Jurkat, Clone E6-1 (cell line): ENCODE results near the gene RHOBTB3.
"Not testable (repeated sequence)": the region's sequence is repeated elsewhere in the genome, so short reads cannot be mapped to it uniquely, and the experiment has no call there.

Experiments
- DNase-seq: peaks from one replicate; pipeline ENCODE4 v3.0.0-alpha.2; 2011; ENCODE audit warnings: low read depth, low spot score
- H3K4me3 ChIP-seq: 2 replicates; pipeline ENCODE4 v1.5.1; 2011; ENCODE audit warnings: mild to moderate bottlenecking, low read length, control low read depth, moderate library complexity

The RHOBTB3 gene

DNA sequence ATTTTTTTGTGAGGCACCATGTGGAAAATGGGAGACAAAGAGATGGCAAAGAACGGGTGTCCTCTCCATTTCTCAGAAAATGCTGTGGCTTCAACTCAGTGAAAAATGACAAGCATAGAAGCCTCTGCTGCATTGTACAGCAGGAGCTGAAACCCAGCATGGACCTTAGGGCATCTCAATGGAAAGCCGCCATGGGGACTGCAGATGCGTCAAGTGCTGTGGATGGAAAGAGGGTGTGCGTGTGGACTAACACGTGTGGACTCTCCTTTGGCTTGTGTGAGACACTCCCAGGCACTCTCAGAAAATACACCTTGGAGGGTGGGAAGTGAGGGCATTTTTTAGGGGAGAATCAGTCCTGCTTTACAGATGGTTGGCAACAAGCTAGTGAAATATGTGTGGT lies 93.6 kb downstream of the RHOBTB3 start:
- no peak for DNase-seq
- peak overlapping the region; percentile 67 for H3K4me3 ChIP-seq

DNA sequence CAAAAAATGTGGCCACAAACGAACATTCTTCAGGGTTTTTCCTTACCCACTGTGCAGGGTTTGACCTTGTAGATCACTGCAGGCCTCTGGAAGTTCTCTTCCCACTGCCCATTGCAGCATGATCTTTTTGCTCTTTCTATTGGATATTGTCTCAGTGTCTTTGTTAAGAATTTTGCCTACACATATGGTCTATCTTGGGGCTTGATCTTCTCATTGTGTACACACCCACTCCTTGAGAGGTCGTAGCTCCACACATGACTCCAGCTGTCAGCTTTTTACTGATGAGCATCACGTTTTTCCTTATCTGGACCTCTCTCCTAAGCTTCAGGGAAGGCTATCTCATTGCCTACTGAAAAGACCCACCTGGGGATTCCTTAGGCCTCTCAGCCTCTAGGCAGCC lies 94.4 kb downstream of the RHOBTB3 start:
- H3K4me3 ChIP-seq, result no peak overlapping the region
- no peak for DNase-seq

DNA sequence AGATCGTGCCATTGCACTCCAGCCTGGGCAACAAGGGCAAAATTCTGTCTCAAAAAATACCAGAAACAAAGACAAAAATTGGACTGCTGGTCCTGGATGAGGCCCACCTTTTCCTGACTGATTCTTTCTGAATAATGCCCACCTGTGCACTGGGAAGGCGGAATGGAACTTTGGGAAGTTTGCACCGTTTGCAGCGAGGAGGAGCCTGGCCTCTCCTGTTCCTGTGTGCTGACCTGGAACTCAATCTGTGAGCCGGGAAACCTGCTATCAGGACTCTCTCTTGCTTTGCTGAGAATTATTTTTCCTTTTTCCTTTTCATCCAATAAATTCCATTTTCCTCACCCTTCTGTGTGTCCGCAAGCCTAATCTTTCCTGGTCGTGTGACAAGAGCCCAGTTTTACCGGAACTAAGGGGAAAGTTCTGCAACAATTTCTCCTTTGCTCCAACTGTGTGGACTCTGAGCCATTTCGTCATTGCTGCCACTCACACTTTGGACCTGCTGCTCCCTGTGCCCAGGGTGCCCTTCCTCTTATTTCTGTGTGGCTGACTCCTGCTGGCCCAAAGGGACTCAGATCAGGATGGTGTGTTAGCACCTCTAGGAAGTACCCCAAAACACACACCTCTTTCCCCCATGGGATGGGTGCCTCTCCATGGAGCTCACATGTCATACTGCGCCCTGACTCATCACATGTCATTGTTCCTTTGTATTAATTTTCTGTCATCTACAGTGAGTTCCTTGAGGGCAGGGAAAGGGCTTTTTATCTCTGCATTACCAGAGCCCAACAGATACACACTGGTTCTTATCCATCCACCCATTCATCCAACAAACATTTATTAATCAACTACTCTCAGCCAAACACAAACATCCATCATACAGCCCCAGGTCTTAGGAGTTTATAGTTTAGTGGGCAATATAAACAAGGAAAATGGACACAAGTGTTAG lies 96.1 kb downstream of the RHOBTB3 start:
- no peak for DNase-seq

DNA sequence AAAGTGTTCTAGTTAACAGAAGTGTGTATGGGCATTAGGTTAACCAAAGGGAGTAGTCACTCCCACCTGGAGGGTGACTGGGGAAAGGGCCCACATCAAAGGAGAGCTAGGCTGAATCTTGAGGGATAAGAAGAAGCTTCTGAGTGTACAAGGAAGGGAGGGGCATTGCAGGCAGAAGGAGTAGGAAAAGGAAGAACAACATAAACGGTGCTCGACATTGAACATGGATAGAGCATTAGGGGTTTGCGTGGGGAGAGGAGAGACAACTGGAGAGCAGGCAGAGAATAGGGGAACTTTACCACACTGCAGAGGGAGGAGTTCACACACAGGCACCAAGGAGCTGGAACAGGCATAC lies 96.7 kb downstream of the RHOBTB3 start:
- H3K4me3 ChIP-seq, result no peak overlapping the region
- no peak for DNase-seq

More for the DNA sequence above, 96.1 kb downstream of the RHOBTB3 start:
- no peak overlapping the region for H3K4me3 ChIP-seq

DNA sequence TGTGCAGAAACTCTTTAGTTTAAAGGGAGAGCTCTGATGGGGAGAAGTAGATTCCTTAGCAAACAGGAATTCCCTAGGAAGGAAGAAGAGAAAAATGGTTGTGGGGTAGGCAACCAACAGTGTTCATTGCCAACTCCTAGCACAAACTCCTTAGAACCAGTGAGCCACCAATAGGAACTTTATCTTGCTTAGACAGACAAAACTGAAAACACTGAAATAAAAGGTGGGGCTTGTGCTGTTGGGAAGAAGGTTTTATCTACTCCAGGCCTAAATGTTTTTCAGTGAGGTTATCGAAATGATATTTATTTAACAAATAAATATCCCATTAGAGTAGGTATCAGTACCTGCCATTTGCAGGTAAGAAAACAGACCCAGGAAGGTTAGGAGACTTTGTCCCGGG lies 99.1 kb downstream of the RHOBTB3 start:
- DNase-seq, result no peak
- H3K4me3 ChIP-seq, result no peak overlapping the region

DNA sequence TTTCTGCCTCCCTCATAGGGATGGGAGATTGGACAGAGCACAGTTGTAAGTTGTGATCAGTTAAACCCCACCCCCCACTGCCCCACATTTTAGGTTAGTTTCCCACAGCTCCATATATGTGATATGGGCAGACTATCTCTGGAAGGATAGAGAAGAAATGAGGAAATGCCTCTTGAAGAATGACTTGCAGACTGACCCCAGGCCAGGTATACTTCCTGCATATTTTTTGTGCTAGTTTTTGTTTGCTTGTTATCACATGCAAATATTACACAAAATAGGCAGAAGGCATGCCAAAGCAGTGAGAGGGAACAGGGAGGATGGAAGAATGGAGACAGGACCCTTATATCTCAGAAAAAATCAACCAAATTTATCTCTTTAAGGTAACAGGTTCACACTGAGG lies 101.5 kb downstream of the RHOBTB3 start:
- no peak overlapping the region for H3K4me3 ChIP-seq
- no peak for DNase-seq

DNA sequence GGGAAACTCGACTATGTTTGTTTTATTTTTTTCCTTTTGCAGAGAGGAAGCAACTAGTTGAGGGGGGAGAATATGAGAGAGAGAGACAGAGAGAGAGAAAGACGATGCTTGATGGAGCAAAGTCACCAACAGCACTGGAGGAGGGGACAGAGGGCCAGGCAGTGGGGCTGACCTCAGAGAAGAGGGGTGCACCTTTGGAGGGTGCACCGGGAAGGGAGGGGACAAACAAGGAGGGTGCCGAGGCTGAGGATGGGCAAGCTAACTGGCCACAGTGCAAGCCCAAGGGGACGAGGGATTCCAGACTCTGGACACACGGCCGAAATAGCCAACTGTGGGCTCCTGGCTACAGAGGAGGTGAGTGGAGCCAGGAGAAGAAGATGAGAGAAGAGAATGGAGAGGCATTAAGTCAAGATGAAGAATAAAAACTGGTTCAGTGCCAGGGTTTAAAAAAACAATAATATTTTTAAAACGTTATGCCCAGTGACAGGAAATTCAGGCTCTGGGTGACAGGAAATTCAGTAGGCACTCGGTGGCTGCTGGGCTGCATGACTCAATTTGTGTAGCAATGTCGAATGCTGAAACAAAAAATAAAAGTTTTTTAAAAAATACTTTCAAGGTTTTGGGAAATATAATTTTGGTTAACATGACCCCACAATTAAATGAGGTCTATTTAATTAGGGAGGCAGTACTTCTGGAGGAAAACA lies 104.7 kb downstream of the RHOBTB3 start:
- H3K4me3 ChIP-seq, result no peak overlapping the region
- DNase-seq, result no peak

DNA sequence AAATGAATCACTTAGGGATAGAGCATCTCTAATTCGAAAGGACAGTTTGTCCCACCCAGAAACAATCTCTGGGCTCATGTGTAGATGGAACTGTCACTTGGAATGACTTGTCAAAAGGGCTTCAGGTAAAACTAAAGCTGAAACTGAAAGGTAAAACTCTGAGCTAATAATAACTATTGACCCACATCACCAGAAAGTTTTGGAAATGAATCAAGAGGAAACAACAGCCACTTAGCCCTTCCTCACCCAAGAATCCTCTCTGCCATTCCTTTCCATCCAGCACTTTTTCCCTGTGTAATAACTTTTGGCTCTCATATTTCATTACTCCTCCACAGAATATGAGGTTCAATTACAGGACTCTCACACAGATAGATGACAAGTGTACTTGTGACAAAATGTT lies 105.4 kb downstream of the RHOBTB3 start:
- no peak overlapping the region for H3K4me3 ChIP-seq
- DNase-seq, result no peak

DNA sequence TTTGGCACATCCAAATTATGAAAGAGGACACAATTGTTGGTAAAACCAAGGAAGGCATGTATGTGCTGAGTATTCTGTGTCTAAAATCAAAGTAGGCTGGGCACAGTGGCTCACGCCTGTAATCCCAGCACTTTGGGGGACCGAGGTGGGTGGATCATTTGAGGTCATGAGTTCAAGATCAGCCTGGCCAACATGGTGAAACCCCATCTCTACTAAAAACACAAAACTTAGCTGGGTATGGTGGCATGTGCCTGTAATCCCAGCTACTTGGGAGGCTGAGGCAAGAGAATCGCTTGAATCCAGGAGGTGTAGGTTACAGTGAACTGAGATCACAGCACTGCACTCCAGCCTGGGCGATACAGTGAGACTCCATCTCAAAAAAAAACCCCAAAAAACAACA lies 105.8 kb downstream of the RHOBTB3 start:
- DNase-seq, H3K4me3 ChIP-seq: not testable (repeated sequence)

DNA sequence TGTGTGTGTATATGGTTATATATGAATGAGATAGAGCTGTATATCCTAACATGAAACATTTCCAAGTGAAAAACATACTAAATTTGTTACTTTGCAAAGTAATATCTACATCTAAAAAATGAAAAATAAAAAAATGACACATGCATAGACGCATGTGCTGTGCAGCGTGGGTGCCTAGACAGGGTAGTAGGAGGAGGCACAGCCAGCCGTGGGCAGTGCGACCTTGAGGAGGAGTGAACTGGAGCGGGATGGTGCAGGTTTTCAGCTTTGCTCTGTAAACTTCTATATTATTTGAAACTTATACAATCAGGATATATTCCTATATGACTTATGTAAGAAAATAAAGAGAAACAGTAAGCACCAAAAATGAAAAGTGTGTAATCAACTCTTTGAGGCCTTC lies 106.4 kb downstream of the RHOBTB3 start:
- no peak overlapping the region for H3K4me3 ChIP-seq
- DNase-seq, result no peak

DNA sequence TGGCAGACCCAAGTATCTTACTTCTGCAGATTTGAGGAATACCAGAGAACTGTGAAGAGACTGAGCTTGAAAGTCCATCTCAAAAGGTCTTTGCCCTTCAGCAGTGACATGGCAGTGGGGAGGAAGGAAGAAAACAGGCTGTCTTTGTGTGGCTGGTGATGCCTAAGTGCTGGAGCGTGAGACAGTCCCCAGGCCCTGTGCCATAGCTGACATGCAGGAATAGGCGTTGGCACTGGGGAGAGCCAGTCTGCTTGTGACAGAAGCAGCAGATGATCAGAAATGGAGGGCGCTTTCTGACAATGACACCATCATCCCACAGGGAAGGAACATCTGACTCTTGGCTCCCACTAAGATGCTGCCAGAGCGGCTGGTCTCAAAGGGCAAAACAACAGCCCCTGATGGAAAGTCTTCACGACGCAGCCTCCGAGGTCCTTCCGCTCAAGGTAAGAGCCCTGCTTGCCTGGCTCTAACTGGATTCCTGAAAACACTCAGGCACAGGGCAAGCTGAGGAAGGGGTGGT lies 106.9 kb downstream of the RHOBTB3 start:
- H3K4me3 ChIP-seq, result no peak overlapping the region
- no peak for DNase-seq

DNA sequence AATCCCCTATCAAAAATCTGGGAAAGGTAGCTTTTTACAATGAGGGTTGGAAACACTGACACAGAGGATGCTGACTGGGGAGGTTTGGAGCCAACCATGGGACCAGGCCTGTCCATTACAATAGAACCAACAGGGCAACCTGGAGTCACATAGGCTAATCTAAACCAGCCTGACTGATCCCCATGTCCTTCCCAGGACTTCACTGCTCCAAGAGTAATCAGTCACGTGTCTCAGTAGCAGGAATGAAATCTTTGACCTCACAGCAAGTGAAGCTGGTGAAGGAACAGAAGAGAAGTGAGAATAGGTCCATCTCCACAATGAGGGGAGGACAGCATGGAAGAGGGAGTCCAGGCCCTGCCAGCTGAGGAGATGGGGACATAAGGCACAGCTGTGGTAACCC lies 107.4 kb downstream of the RHOBTB3 start:
- DNase-seq, result no peak
- H3K4me3 ChIP-seq, result no peak overlapping the region

DNA sequence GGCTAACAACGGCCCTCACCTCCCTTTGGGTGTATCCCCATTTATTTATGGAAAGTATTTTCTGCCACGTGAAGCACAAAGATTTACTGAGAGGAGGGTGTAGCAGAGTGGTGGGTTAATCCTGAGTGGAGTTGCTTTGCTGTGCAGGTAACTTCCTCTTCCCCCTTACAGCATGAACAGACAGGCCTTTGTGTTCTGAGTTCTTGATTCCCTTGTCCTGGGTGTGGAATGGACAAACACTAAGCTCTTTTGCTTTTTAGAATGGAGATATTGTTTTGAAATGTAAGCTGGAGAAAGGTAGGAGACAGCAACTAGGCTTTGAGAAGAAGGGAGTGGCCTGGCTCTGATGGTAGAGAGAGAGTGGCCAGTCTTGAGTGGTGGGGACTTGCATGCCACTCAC lies 108.5 kb downstream of the RHOBTB3 start:
- H3K4me3 ChIP-seq, result no peak overlapping the region
- no peak for DNase-seq

DNA sequence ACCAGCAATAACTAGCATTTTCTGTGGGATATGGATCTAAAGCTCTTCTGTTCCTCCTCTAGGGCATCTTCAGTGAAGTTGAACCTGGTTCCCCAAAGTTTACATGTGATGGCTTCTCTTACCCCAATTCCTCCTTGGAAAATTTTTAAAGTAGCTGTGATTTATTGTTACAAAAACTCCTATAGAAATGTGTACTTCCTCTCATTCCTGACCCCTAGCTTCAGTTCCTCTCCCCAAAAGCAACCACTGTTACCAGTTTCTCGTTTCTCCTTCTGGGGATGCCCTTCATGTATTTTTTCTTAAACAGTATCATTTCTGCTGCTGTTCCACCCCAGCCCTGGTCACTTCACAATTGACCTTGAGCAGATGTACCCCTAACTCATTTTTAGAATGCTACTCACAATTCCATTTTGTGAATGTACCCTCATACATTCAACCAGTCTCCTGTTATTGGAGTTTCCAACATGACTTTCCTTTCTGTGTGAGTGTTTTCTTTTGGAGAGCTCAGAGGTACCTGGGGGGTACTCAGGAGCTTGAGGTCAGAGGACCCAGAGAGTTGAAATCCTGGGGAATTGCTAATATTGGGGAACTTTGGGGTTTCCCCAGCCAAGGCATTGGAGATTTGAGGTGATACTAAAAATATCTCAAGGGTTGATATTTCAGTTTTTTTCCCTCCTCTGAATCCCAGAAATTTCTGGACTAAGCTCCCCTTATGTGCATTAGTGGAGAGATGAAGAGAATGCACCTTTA lies 110.0 kb downstream of the RHOBTB3 start:
- no peak for DNase-seq

DNA sequence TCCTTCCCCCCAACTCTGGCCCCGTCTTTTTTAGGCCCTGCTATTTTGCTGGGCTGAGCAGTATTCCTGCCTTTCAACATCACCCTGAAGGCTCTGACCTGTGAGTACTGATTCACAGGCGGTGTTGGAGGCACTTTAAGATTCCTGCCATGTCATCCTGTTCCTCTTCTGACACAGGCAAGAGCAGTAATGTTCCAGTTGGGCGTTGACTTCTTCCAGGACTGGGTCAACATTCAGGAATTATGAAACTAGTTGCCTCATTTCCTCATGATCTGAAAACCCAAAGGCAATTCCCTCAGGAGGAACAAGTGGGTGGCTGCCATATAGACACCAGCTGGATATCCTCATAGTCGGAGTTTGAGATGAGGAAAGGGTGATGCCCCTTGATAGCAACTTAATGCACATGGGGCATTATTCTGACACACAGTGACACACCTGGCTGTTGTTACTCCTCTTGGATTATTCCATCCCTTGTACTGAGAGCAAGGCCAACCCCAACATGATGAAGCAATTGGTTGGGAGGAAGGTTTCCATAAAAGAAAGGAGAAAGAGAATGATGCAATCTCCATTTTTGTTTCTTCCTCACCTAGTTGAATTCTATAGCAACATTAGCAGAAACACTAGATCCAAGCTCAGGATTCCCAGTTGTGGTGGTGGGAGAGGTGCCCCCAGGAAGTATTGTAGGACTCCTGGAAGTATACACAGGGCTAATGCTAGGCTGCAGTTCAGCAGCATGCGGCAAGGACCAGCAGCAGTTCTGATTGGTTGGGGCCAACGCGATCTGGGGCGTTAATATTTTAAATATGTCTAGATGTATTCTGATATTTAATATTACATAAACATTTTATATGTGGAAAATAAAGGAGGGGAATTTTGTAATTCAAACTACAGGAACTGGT lies 111.0 kb downstream of the RHOBTB3 start:
- H3K4me3 ChIP-seq, result no peak overlapping the region
- no peak for DNase-seq

More for the DNA sequence above, 110.0 kb downstream of the RHOBTB3 start:
- H3K4me3 ChIP-seq, result no peak overlapping the region

DNA sequence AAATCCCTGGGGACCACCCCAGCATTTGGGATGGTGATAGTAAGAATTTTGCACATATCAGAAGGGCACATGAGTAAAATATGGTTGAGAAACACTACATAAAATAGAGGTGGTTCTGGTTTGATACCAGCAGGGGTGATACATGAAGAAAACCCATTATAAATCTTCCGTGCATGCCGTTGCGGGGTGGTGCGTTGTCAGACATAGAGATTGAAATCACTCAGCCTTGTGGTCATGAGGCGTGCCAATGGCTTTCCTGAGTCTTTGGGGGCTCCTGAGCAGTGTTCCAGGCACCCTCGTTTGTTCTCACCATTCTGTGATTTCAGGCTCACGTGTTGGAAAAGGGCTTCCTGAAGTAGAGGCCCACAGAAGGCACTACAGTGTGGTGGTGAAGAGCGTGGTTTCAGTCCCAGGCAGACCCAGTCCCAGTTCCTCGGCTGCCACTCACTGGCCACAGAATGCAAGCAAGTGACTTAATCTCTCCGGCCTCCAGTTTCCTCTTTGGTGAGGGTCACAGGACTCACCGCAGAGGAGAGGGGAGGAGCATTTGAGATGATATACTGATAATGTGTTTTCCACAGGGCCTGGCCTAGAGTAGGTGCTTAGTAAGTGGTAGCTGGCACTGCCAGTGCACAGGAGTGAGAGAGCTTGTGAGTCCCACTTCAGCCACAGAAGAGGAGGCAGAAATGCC lies 111.9 kb downstream of the RHOBTB3 start:
- DNase-seq, result peak; percentile 69

DNA sequence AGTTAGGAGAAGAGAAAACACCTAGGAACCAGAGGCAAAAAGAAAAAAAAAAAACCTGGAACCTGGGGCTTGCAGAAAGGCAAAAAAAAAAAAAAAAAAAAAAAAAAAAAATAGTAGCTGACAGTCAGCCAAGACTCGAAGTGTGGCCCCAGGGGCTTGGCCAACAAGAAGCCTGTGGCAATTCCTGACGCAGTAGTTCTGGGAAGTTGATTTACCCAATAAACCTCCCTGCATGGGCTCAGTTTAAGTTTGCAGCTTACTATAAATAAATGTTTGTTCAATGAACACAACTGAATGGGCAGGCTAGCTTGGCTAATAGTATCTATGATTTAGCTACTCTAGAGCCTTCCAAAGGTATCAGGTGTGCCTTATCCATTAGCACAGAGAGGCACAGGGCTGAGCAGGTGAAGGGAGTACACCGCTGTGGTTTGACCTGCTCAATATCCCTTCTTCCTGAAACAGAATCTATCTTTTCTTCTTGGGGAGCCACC lies 112.6 kb downstream of the RHOBTB3 start:
- DNase-seq, result no peak
- H3K4me3 ChIP-seq, result no peak overlapping the region

More for the DNA sequence above, 111.9 kb downstream of the RHOBTB3 start:
- H3K4me3 ChIP-seq, result no peak overlapping the region

DNA sequence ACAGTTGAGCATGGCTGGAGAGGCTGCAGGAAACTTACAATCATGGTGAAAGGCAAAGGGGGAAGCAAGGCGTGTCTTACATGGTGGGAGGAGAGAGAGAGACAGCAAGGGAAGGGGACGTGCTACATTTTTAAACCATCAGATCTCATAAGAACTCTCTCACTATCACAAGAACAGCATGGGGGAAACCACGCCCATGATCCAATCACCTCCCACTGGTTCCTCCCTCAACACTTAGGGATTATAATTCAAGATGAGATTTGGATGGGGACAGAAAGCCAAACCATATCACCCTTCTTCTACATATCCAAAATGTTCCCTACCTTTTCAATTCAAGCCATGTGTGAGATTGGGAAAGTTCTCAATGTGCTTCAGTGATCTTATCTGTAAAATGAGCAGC lies 114.3 kb downstream of the RHOBTB3 start:
- H3K4me3 ChIP-seq, result no peak overlapping the region
- no peak for DNase-seq
